Measurements from ENCODE around the gene TUBA4B. TPM values are rescaled to one million over a fixed set of nuclear protein-coding genes. Genes with fewer than 3 reads are reported as not detected.

Gene TUBA4B
- total RNA-seq, 1 donor from 2014 or later: not detected

DNA sequence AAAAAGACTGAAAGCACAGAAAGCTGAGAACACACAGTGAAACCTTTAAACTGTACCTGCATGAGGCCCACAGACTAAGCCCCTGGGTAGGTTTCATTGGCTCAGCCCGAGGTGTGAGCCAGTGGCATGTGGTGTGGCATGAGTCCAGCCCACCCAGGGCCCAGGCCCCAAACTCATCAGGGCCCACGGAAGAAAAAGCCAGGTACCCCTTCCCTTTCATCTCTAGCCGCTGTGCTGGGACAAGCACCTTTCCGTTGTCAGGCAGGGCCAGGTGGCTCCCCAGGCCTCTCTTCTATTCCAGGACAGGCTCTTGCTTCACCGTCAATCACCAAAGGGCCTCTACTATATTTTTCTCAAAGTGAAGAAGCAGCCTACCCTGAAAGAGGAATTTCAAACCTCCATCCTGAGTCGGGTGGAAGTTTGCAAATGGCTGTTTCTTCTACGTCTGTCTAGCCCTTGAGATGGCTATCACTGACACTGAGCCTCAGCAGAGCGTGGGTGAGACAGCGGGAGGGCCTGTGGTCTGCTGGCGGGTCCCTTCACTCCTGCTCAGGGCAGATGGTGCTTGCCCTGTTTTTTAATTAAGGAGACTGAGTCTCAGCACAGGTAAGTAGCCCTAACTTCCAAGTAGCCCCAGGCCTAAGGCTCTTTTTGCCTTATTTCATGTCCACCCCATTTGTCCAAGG, 34.7 kb downstream of the TUBA4B start:
- peak; percentile 37 for DNase-seq
- Histone ChIP-seq H3K9me3 (no peaks in the 10 kb centered on the region), H3K27me3 (no peaks in the 10 kb centered on the region), H3K27ac (no peak overlapping the region), H3K4me3 (no peak overlapping the region), H3K36me3 (peaks cover 27% of the 10 kb centered on the region), H3K4me1 (peaks cover 6% of the 10 kb centered on the region)
- TF ChIP-seq, protein P1, sequence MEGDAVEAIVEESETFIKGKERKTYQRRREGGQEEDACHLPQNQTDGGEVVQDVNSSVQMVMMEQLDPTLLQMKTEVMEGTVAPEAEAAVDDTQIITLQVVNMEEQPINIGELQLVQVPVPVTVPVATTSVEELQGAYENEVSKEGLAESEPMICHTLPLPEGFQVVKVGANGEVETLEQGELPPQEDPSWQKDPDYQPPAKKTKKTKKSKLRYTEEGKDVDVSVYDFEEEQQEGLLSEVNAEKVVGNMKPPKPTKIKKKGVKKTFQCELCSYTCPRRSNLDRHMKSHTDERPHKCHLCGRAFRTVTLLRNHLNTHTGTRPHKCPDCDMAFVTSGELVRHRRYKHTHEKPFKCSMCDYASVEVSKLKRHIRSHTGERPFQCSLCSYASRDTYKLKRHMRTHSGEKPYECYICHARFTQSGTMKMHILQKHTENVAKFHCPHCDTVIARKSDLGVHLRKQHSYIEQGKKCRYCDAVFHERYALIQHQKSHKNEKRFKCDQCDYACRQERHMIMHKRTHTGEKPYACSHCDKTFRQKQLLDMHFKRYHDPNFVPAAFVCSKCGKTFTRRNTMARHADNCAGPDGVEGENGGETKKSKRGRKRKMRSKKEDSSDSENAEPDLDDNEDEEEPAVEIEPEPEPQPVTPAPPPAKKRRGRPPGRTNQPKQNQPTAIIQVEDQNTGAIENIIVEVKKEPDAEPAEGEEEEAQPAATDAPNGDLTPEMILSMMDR (IDR thresholded peaks at IDR 0.05): no peak
- no peak for ATAC-seq
- intact Hi-C loops (cut with DNase I): no loop called here

DNA sequence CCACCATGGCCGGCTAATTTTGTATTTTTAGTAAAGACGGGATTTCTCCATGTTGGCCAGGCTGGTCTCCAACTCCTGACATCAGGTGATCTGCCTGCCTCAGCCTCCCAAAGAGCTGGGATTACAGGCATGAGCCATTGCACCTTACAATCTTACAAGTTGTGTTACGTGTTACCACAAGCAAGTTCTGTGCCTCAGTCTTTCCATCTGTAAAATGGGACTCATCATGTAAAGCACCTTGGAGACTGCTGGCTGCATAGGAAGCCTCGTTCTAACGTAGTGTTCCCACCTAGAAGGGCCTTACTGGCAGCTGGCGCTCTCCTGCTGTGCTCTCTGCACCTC, 36.1 kb downstream of the TUBA4B start:
- Histone ChIP-seq H3K27ac (no peak overlapping the region), H3K4me1 (peaks cover 7% of the 10 kb centered on the region), H3K27me3 (no peaks in the 10 kb centered on the region), H3K4me3 (no peak overlapping the region), H3K36me3 (peaks cover 12% of the 10 kb centered on the region), H3K9me3 (no peaks in the 10 kb centered on the region)
- ATAC-seq (no peak), DNase-seq (peak; percentile 15)
- TF ChIP-seq, protein P1 (IDR thresholded peaks at IDR 0.05): no peak
- intact Hi-C loops (cut with DNase I): no loop called here

DNA sequence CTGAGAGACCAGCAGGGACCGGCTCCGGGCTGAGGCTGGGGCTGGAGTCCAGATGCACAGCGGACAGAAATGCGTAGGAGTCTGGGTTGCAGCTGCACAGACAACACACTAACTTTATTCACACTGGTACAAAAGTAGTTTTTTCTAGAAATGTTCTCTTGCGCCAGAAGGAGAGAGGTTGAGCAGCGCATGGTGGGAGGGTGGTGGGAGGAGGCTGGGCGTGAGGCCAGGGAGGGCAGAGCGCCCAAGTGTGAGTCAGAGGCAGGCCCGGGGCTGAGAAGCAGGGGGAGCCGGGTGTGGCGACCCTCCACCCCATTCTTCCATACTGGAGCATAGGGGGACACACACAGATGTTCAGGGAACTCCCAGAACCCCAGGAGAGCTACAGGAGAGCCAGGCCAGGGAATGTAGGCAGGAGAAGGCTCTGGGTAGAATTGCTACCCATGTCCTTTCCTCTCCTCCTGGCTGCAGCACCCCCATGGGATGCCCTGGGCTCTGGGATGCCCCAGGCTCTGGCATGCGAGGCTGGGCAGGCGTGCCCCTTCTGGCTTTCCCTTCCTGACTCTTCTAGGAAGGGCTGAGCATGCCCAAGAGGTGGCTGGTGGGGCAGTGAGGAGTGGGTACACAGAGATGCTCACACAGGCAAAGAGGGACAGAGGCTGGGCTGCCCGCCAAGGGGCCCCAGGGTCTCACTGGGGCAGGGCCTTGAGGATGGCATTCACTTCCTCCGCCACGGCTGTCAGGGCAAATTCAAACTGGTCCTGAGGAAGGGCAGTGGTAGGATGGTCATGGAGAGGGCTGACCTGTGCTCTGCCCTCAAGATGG, 36.7 kb downstream of the TUBA4B start:
- Histone ChIP-seq H3K9me3 (no peaks in the 10 kb centered on the region), H3K4me3 (no peak overlapping the region), H3K36me3 (peaks cover 7% of the 10 kb centered on the region), H3K27me3 (no peaks in the 10 kb centered on the region), H3K27ac (no peak overlapping the region), H3K4me1 (peaks cover 12% of the 10 kb centered on the region)
- ATAC-seq (peak; percentile 24), DNase-seq (peak; percentile 77)
- TF ChIP-seq, protein P1 (IDR thresholded peaks at IDR 0.05): no peak
- intact Hi-C loops (cut with DNase I): loop anchor here (5.0 kb wide), 1 partner anchor 127 kb away; the partner anchor contains the start of gene NHEJ1

- Histone ChIP-seq H3K9me3 (no peaks in the 10 kb centered on the region), H3K27me3 (no peaks in the 10 kb centered on the region), H3K36me3 (no peaks in the 10 kb centered on the region), H3K27ac (no peak overlapping the region), H3K4me3 (no peak overlapping the region), H3K4me1 (peaks cover 15% of the 10 kb centered on the region)
- TF ChIP-seq, protein P1 (IDR thresholded peaks at IDR 0.05): no peak
- intact Hi-C loops (cut with DNase I): loop anchor here (5.0 kb wide), 1 partner anchor 128 kb away; the partner anchor contains the start of gene NHEJ1
- ATAC-seq (no peak), DNase-seq (peak; percentile 48)
Measured at GRCh38 chr2:219290381-219291171, 37.5 kb downstream of the TUBA4B start.

DNA sequence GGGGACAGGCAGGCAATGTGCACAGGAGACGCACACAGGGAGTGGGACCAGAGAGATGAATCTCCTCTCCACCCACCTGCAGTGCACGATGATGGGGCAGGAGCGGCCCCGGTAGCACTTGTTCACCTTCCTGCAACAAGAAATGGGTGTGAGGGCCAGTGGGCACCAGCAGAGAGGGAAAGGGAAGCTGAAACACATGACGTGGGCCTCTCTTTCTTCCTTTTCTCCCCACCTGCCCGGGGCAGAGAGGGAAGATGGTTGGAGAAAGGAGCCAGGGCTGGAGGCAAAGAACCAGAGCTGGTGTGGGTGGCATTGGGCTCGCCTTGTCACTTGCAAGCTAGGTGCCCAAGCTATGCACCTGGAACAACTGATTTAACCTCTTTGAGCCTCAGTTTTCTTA, 38.4 kb downstream of the TUBA4B start:
- ATAC-seq (no peak), DNase-seq (peak; percentile 22)
- Histone ChIP-seq H3K9me3 (no peaks in the 10 kb centered on the region), H3K4me1 (peaks cover 15% of the 10 kb centered on the region), H3K36me3 (no peaks in the 10 kb centered on the region), H3K27me3 (no peaks in the 10 kb centered on the region), H3K4me3 (no peak overlapping the region), H3K27ac (no peak overlapping the region)
- intact Hi-C loops (cut with DNase I): loop anchor here (5.0 kb wide), 1 partner anchor 129 kb away; the partner anchor contains the start of gene NHEJ1
- TF ChIP-seq, protein P1 (IDR thresholded peaks at IDR 0.05): no peak

Data from upper lobe of right lung (tissue), 1 donor.